ENCODE measurements around the gene DGKD.

The DGKD gene

GRCh38 chr2:233439191-233439590 is 84.9 kb downstream of the DGKD start:
- H3K4me3 ChIP-seq (ENCODE audit: low read depth in 1 of 2, low read length in 2 of 2) = no peak overlapping the region
- H3K36me3 ChIP-seq (ENCODE audit: insufficient read depth, low read length) = peaks cover 54% of the 10 kb centered on the region
- H3K79me2 ChIP-seq (ENCODE audit: insufficient read depth, low read length) = no peaks in the 10 kb centered on the region
- H3K27ac ChIP-seq (ENCODE audit: low read length) = no peak overlapping the region
- H3K9ac ChIP-seq (ENCODE audit: low read depth, low read length) = no peak overlapping the region
- no peak overlapping the region for H2AFZ ChIP-seq (ENCODE audit: low read depth, low read length)
- H3K4me2 ChIP-seq (ENCODE audit: insufficient read depth, low read length) = no peak overlapping the region
- ATAC-seq (ENCODE audit: insufficient read depth, low read depth) = no peak
- DNase-seq = no peak
- no peaks in the 10 kb centered on the region for H3K4me1 ChIP-seq (ENCODE audit: insufficient read depth, low read length)
- 0 out of 2 replicates have a peak, but pooled peaks cover 7% of the 10 kb centered on the region for H4K20me1 ChIP-seq (ENCODE audit: insufficient read depth, low read length)
- no peaks in the 10 kb centered on the region for H3K27me3 ChIP-seq (ENCODE audit: insufficient read depth, low read length, poor library complexity)
- no peak for TF ChIP-seq EZH2 (IDR thresholded peaks at IDR 0.05; ENCODE audit: borderline replicate concordance, low read depth, low read length, severe bottlenecking)
- no peaks in the 10 kb centered on the region for H3K9me3 ChIP-seq (ENCODE audit: insufficient read depth, low read length, severe bottlenecking)

- no peak for ATAC-seq (ENCODE audit: insufficient read depth, low read depth)
- no peaks in the 10 kb centered on the region for H3K4me1 ChIP-seq (ENCODE audit: insufficient read depth, low read length)
- no peak overlapping the region for H3K9ac ChIP-seq (ENCODE audit: low read depth, low read length)
- TF ChIP-seq CTCF (IDR thresholded peaks at IDR 0.05; ENCODE audit: borderline replicate concordance, extremely low read depth, low read length, poor library complexity, severe bottlenecking) (no peak), EZH2 (IDR thresholded peaks at IDR 0.05; ENCODE audit: borderline replicate concordance, low read depth, low read length, severe bottlenecking) (no peak)
- no peak overlapping the region for H3K4me2 ChIP-seq (ENCODE audit: insufficient read depth, low read length)
- H3K27me3 ChIP-seq (ENCODE audit: insufficient read depth, low read length, poor library complexity) = no peaks in the 10 kb centered on the region
- no peak overlapping the region for H3K4me3 ChIP-seq (ENCODE audit: low read depth in 1 of 2, low read length in 2 of 2)
- 0 out of 2 replicates have a peak, but pooled peaks cover 7% of the 10 kb centered on the region for H4K20me1 ChIP-seq (ENCODE audit: insufficient read depth, low read length)
- no peak for DNase-seq
- no peak overlapping the region for H2AFZ ChIP-seq (ENCODE audit: low read depth, low read length)
- H3K79me2 ChIP-seq (ENCODE audit: insufficient read depth, low read length) = no peaks in the 10 kb centered on the region
- H3K36me3 ChIP-seq (ENCODE audit: insufficient read depth, low read length) = peaks cover 66% of the 10 kb centered on the region
- H3K27ac ChIP-seq (ENCODE audit: low read length) = no peak overlapping the region
- H3K9me3 ChIP-seq (ENCODE audit: insufficient read depth, low read length, severe bottlenecking) = no peaks in the 10 kb centered on the region
These were observed 86.0 kb downstream of the DGKD start for GRCh38 chr2:233440314-233440713.

GRCh38 chr2:233440714-233441113 is 86.4 kb downstream of the DGKD start:
- Histone ChIP-seq H3K4me2 (ENCODE audit: insufficient read depth, low read length) (no peak overlapping the region), H2AFZ (ENCODE audit: low read depth, low read length) (no peak overlapping the region), H3K9ac (ENCODE audit: low read depth, low read length) (no peak overlapping the region), H4K20me1 (ENCODE audit: insufficient read depth, low read length) (0 out of 2 replicates have a peak, but pooled peaks cover 7% of the 10 kb centered on the region), H3K4me1 (ENCODE audit: insufficient read depth, low read length) (no peaks in the 10 kb centered on the region), H3K79me2 (ENCODE audit: insufficient read depth, low read length) (no peaks in the 10 kb centered on the region), H3K9me3 (ENCODE audit: insufficient read depth, low read length, severe bottlenecking) (no peaks in the 10 kb centered on the region), H3K27ac (ENCODE audit: low read length) (no peak overlapping the region), H3K27me3 (ENCODE audit: insufficient read depth, low read length, poor library complexity) (no peaks in the 10 kb centered on the region), H3K4me3 (ENCODE audit: low read depth in 1 of 2, low read length in 2 of 2) (no peak overlapping the region), H3K36me3 (ENCODE audit: insufficient read depth, low read length) (peaks cover 66% of the 10 kb centered on the region)
- TF ChIP-seq EZH2 (IDR thresholded peaks at IDR 0.05; ENCODE audit: borderline replicate concordance, low read depth, low read length, severe bottlenecking) (no peak), CTCF (IDR thresholded peaks at IDR 0.05; ENCODE audit: borderline replicate concordance, extremely low read depth, low read length, poor library complexity, severe bottlenecking) (no peak)
- DNase-seq = no peak
- no peak for ATAC-seq (ENCODE audit: insufficient read depth, low read depth)

- H3K27me3 ChIP-seq (ENCODE audit: insufficient read depth, low read length, poor library complexity) = no peaks in the 10 kb centered on the region
- H3K4me1 ChIP-seq (ENCODE audit: insufficient read depth, low read length) = no peaks in the 10 kb centered on the region
- DNase-seq (no peak), ATAC-seq (ENCODE audit: insufficient read depth, low read depth) (no peak)
- H3K36me3 ChIP-seq (ENCODE audit: insufficient read depth, low read length) = peaks cover 66% of the 10 kb centered on the region
- no peak overlapping the region for H3K4me2 ChIP-seq (ENCODE audit: insufficient read depth, low read length)
- H4K20me1 ChIP-seq (ENCODE audit: insufficient read depth, low read length) = 0 out of 2 replicates have a peak, but pooled peaks cover 7% of the 10 kb centered on the region
- H3K27ac ChIP-seq (ENCODE audit: low read length) = no peak overlapping the region
- no peak overlapping the region for H3K9ac ChIP-seq (ENCODE audit: low read depth, low read length)
- H3K4me3 ChIP-seq (ENCODE audit: low read depth in 1 of 2, low read length in 2 of 2) = no peak overlapping the region
- H3K79me2 ChIP-seq (ENCODE audit: insufficient read depth, low read length) = no peaks in the 10 kb centered on the region
- H2AFZ ChIP-seq (ENCODE audit: low read depth, low read length) = no peak overlapping the region
- no peaks in the 10 kb centered on the region for H3K9me3 ChIP-seq (ENCODE audit: insufficient read depth, low read length, severe bottlenecking)
- TF ChIP-seq EZH2 (IDR thresholded peaks at IDR 0.05; ENCODE audit: borderline replicate concordance, low read depth, low read length, severe bottlenecking) = no peak
- TF ChIP-seq CTCF (IDR thresholded peaks at IDR 0.05; ENCODE audit: borderline replicate concordance, extremely low read depth, low read length, poor library complexity, severe bottlenecking) = no peak
These were observed 87.1 kb downstream of the DGKD start for GRCh38 chr2:233441161-233442027.
